ENCODE results near the gene RABL6.
"Not testable (repeated sequence)": the region's sequence is repeated elsewhere in the genome, so short reads cannot be mapped to it uniquely, and the experiment has no call there.

The RABL6 gene

DNA sequence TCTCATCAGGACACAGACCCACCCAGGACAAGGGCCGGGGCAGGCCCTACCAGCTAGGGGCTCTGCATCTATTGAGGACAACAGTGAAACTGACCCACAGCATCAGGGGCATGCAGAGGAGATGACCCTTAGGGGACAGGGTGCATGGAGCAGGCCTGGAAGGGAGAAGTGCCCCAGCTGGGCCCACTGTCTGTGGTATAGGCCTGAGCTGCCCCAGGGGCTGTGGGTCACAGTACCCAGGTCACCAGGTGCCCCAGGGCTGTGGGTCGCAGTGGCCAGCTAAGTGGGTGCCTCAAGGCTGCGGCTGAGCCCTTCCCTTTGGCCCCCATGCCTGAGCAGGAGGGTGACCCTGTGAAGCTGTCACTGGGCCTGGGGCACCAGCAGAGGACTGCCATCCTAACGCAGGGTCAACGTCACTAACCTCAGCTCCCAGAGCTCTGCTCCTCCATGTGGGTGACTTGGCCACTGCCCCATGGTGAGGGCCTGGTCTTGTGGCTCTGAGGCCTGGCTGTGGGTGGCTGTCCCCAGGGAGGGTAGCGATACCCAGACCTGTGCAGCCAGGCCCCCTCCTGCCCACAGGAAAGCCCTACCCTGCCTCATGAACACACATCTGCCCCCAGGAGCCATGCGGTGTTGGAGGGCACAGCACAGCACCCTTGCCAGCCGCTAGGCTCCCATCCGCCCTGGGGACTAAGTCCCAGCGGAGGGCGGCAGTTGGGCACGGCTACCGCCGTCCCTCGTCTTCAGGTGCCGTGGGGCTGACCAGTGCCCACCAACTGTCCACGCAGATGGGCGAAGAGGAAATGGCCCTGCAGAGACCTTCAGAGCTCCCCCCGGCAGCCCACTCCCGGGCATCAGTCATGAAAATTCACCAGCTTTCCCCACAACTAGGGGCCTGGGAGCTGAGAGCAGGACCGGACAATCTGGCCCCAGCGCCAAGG, 53.5 kb downstream of the RABL6 start:
- DNase-seq: no peak

DNA sequence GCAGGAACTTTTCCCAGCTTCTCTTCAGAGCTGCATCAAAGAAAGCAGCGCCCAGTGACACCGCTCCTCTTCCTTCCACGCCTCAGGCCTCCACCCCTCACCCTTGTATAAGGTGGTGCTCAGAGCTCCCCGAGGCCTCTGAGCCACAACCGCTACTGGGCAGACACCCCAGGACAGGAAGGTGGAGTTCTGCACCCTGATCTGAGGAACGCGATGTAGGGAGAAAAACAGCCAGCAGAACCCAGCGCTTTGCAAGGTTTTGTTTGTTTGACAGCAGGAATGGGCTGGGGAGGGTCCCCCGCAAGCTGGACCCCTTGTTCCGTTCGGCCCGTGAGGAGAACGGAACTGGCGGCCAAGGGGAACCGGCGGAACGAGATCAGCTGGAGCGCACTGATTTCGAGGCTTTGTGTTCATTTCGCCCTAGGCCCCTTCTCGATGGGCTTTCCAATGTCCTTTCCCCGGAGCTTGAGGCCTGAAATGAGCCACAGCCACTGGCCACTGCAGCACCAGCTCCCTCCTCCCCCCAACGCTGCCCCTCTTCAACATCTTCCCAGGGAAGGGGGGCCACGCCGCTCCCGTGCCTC, 54.2 kb downstream of the RABL6 start:
- DNase-seq: no peak

DNA sequence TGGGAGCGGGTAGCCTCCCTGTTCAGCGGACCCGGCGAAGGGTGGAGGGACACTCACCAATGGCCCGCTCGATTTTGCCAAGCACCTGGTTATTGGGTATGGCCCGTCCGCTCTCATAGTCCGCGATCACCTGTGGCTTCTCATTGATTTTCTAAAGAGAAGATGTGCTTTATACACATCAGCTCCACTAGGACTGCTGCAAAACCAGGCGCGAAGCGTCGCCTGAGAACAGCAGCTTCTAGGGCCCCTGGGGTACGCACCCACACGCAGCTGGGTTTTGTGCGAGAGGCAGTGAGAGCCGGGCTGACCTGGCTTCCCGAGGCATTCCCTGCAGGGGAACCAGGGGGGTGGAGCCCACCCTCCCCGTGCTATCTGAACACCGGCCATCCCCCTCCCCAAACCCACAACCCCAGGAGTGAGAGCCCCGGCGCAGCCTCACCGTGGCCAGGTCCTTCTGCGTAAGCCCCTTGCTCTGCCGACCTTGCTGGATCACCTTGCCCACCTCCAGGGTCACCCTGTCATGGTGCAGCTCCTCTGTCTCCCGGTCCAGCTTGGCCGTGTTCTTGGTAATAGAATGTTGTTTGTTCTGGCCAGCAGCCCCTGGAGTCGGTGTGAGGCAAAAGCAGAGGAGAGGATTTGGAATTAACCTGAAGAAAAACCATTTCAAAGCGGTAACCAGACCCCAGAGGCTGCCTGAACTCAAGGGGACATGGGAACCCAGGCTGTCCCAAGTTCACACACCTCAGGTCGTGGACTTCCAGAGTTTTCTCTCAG, 55.3 kb downstream of the RABL6 start:
- DNase-seq: no peak

DNA sequence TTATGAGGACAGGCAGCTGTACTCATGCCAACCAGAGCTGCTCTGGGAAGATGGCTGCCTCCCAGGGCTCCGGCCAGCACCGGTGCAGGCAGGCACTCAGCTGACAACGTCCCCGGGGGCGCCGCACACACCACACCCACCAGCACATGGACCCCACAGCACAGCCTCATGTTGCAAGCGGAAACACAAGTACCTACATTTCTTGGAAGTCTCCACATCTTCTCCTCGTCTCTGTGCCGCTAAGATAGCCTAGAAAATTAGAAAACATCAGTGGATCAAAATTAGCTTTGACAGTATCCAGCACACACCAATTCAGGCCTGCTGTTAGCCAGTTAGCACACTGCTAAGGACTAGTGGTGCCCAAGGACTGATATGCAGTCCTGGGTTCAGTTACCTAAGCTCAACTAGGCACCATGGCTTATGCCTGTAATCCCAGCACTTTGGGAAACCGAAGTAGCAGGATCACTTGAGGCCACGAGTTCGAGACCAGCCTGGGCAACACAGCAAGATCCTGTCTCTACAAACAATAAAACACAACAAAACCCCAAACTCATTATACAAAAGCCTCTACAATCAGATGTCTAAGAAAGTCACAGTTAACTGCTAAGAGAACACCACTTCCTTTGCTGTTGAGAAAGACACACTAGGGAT, 56.0 kb downstream of the RABL6 start:
- DNase-seq: no peak

DNA sequence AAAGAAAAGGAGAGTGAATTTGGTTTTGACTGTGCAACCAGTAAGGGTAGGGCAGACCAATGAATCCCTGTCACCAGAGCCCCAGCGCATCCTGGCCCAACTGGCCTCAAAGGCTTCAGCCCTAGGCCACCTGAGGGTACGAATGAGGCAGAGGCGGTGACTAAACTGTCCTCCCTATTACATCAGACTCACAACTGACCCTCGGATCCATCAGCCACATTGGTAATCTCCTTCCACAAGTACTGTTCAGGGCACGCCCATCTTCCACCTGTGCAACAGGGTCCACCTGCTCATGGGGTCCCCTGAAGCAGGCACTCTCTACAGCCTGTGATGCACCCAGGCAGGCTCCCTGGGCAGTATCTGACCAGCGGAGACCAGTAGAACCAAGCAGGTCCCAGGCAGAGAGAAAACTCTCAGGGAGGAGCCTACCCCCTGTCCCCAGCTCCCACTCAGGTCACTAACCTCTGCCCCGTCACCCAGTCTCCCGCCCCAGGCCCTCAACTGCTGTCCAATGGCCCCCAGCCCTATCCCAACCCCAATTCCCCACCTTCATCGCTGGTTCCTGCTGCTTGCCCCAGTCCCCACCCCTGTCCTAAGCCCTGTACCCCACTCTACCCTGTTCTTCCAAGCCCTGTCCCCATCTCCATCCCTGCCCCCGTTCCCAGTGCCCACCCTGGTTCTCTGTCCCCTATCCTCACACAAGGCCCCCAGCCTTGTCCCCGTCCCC, 57.5 kb downstream of the RABL6 start:
- no peak for DNase-seq

DNA sequence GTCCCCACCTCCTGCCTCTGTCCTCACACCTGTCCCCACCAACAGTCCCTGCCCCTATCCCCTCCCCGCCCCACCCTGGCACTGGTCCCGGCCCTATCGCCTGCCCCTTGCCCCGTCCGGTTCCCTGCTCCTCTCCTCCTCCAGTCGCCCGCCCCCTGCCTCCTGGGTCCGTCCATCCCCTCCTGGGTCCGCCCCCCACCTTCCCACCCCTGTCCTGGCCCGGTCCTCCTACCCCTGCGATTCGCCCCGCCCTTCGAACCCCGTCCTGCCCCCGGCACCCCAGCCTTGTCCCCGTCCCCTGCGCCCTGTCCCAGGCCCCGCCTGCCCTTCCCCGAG, 58.0 kb downstream of the RABL6 start:
- DNase-seq: no peak

DNA sequence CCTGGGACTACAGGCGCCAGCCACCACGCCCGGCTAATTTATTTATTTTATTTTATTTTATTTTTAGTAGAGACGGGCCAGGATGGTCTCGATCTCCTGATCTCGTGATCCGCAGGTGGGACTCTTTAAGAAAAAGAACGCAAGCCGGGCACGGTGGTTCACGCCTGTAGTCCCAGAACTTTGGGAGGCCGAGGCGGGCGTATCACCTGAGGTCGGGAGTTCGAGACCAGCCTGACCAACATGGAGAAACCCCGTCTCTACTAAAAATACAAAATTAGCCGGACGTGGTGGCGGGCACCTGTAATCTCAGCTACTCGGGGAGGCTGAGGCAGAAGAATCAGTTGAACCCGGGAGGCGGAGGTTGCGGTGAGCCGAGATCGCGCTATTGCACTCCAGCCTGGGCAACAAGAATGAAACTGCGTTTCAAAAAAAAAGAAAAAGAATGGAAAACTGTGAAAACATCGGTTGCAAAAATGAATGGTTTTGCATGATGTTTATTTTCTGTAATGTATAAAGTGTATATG, 59.2 kb downstream of the RABL6 start:
- DNase-seq: not testable (repeated sequence)

DNA sequence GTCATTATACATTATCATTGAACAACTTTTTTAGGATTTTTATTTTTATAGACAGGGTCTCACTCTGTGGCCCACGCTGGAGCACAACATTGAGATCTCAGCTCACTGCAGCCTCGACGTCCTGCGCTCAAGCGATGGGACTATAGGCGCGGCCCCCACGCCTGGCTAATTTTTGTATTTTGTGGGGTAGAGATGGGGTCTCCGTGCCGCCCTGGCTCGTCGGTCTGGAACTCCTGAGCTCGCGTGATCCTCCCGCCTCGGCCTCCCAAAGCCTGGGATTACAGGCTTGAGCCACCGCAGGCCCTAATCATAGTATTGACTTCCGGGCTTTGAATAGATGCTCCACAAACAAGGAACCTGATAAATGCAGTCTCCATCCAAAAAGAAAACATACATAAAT, 59.7 kb downstream of the RABL6 start:
- no peak for DNase-seq

DNA sequence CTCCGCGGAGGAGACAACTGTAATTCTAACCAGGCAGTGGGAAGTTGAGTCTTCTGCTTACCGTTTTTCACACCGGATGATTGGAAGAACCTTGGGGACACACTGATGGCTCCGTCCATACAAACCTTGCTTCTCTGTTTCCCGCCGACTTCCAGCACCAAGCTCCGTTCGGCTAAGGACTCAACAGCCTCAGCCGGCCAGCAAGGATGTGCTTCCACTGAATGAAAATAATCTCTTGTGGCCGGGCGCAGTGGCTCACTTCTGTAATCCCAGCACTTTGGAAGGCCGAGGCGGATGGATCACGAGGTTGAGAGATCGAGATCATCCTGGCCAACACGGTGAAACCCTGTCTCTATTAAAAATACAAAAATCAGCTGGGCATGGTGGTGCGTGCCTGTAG, 60.2 kb downstream of the RABL6 start:
- no peak for DNase-seq

DNA sequence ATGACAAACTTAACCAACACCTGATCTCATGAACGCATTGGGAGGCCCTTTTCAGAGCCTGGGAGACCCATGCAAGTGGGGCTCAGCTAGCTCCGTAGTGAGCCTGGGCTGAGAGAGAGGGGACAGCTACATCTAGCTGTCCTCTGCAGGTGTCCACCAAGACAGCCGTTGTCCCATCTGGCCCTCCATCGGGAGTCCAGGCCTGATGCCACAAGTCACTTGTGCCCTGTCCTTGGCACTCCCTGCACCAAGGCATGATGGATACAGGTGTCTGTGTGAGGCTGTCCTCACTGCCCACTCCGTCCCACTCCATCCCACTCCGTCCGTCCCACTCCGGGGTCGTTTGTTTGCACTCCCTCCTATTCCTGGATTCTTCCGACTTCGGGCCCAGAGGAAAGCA, 60.9 kb downstream of the RABL6 start:
- no peak for DNase-seq

DNA sequence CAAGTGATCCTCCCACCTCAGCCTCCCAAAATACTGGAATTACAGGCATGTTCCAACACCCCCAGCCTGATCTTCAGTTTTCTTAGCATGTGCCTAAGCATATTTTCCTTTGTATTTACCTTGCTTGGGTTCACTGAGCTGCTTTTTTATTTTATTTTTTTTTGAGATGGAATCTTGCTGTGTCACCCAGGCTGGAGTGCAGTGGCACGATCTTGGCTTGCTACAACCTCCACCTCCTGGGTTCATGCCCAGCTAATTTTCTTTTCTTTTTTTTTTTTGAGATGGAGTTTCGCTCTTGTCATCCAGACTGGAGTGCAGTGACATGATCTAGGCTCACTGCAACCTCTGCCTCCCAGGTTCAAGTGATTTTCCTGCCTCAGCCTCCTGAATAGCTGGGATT, 61.9 kb downstream of the RABL6 start:
- not testable (repeated sequence) for DNase-seq

DNA sequence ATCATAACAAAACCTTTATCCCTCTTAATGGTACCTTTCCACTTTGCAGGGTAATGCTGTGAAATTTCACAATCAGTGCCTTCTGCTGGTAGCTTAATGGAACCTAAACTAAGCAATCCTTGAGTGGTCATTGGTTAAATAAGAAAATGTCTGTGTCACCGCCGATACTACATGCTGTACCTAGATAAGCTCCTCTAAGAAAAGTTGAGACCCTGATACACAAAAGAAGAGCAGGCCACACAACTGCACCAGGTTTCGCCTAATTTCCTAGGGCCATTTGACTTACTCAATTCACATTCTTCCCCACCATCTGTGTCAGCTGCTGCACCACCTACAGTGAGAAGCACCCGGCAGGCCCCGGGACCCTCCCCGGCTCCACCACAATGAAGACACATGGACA, 67.4 kb downstream of the RABL6 start:
- no peak for DNase-seq

DNA sequence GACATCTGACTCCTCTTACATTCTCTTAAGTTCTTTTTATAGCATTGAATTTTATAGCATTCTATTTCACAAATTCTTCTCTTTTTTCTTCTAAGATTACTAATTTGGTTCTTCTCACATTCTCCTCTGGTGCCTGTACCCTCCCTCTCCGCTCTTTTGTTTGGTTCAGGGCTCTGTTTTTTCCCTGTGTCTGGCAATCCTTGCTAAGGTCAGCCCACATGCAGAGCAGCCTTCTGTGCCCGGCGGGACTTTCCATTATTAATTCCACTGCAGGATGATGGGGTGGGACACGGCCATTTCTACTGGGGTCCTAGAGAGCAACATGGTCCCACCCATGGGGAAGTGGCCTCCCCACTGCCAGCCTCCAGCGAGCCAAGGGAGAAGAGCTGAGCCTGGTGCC, 68.7 kb downstream of the RABL6 start:
- no peak for DNase-seq

DNA sequence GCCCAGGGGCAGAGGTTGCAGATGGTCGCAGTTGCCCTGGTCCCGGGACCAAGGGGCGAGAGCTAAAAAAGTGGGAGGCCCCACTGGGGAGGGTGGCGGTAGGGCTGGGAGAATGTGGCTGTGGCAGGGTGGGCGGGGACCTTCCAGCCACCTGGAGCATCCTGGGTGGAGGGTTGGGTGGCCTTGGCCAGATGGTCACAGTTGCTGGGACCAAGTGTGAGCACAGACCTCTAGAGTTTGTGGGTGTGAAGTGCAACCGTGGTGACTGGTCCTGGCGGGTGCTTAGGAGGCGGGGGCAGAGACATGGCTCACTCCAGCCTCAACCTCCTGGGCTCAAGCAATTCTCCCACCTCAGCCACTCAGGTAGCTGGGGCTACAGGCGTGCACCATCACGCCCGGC, 72.9 kb downstream of the RABL6 start:
- DNase-seq: no peak

DNA sequence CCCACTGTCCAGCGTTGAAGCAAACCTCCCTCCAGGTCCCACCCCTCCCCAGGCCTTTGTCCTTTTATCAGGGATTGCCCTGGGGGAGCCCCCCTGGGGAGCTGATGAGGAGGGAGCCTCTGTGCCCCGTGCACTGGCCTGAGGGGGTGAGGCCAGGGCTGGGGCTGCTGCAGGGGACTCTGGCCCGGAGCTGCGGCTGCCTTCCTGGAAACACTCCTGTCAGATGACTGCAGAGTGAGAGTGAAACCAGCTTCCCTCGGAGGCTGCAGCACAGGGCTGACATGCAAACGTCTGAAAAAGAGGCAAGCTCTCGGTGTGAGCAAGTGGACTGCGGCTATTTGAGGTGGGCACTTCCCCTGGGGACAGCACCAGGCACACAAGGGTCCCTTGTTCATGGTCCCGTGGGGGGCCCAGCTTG, 74.0 kb downstream of the RABL6 start:
- DNase-seq: peak; percentile 65

DNA sequence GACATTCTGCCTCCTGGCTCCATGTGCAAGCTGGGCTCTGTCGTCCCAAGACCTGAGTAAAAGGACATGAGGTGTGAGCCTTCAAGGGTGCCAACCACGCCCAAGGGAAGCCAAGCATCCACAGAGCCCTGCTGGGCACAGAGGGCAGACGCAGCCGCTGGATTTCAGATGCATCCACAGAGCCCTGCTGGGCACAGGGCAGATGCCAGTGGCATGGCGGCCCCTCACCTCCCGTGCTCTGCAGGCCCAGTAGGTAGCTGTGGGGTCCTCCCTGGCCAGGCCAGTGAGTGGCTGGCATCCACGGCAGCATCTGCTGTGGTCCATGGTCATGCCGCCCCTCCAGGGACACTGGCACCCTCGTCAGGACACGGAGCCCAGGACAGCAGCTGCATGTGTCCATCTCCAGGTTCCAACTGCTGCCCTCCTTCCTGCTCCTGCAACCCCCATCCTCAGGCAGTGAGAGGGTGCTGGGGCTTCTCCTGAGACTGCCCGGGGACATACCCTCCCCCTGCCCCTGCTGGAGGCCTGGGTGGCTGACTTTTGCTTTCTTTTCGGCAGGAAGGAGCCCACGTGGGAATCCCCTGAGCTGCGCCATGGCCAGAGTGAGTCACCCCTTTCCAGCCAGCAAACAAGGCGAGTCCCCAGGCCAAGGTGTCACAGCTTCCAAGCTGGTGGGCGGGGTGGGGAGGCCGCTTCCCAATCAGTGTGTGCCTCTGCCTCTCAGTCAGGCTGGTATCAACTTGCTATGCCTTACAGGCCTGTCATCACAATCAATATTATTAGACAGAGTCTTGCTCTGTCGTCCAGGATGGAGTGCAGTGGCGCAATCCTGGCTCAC, 74.6 kb downstream of the RABL6 start:
- DNase-seq: peak; percentile 91

DNA sequence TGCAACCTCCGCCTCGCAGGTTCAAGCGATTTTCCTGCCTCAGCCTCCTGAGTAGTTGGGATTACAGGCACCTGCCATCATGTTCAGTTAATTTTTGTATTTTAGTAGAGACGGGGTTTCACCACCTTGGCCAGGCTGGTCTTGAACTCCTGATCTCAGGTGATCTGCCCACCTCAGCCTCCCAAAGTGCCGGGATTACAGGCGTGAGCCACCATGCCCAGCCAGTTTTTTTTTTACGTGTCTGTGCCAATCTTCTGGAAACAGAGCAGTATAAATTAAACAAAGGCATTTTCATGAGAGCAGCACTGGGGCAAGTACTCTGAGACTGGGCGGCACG, 75.2 kb downstream of the RABL6 start:
- not testable (repeated sequence) for DNase-seq

DNA sequence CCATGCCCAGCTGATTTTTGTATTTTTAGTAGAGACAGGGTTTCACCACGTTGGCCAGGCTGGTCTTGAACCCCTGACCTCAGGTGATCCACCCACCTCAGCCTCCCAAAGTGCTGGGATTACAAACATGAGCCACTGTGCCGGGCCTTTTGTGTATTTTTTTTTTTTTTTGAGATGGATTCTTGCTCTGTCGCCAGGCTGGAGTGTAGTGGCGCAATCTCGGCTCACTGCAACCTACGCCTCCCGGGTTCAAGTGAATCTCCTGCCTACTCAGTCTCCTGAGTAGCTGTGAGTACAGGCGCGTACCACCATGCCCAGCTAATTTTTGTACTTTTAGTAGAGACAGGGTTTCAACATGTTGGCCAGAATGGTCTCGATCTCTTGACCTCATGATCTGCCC, 75.9 kb downstream of the RABL6 start:
- DNase-seq: not testable (repeated sequence)

DNA sequence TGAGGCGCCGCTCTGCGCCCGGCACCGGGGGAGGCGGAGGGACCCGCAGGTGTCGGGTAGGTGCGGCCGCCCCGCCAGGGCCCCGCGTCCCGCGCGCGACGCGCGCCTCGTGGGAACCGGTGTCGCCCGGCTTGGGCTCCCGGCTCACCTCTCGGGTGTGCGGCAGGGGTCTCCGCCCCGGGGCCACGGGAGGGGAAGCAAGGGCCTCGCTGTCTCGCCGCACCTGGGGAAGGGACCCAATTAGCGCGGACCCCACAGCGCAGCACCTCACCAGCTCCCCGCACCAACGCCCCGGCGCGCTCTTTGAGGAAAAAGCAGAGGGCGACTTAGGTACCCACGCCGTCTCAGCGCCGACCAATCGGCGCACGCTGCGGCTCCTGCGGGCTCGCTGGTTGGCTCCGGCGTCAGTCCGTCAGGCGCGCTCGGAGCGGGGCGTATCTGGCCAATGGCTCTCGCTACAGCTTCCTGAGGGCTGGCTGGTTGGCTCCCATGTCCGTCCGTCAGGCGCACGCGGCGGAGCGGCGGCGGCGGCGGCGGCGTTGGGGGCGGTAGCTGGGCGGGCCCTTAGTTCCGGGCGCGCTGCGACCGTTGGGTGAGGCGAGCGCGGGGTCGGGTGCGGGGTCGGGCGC, 78.3 kb downstream of the RABL6 start, which contains the start of gene TRAF2:
Gene TRAF2 (plus strand): TSS at position 567 of the 629 bp plus-strand sequence. CDS start 12,225 bp downstream, outside the sequence.
- DNase-seq: peak; percentile 98
